Body of pancreas (tissue), 4 donors: ENCODE data around the gene PHGDH.

Source experiments
- POLR2A ChIP-seq, 3 donors: fragments of 450-650 bp; IDR thresholded peaks; one replicate each; pipeline ENCODE4 v1.6.1; 2016; ENCODE audit warnings: antibody characterized with exemption in 3 of 3, mild to moderate bottlenecking in 2 of 3
- TF ChIP-seq, protein P1 (sequence below), 7 experiments: fragments of 450-650 bp in 4 of 7; fragments of 200-600 bp in 3 of 7; sonication (generic) in 3 of 7; IDR thresholded peaks; one replicate each; pipeline ENCODE4 v1.5.1; 2016 to 2019; ENCODE audit warnings: antibody characterized with exemption in 7 of 7

- TF ChIP-seq, protein P1, sequence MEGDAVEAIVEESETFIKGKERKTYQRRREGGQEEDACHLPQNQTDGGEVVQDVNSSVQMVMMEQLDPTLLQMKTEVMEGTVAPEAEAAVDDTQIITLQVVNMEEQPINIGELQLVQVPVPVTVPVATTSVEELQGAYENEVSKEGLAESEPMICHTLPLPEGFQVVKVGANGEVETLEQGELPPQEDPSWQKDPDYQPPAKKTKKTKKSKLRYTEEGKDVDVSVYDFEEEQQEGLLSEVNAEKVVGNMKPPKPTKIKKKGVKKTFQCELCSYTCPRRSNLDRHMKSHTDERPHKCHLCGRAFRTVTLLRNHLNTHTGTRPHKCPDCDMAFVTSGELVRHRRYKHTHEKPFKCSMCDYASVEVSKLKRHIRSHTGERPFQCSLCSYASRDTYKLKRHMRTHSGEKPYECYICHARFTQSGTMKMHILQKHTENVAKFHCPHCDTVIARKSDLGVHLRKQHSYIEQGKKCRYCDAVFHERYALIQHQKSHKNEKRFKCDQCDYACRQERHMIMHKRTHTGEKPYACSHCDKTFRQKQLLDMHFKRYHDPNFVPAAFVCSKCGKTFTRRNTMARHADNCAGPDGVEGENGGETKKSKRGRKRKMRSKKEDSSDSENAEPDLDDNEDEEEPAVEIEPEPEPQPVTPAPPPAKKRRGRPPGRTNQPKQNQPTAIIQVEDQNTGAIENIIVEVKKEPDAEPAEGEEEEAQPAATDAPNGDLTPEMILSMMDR (IDR thresholded peaks at IDR 0.05), result no peak
- TF ChIP-seq POLR2A (IDR thresholded peaks at IDR 0.05), result no peak
Observed at GRCh38 chr1:119724611-119725218, 13.0 kb downstream of the PHGDH start.
